SK-N-SH treated with all-trans-retinoic acid at 6 μM for 48 hours (cell line): ENCODE measurements around the gene DTX4.

Experiments used
- ATAC-seq: fragments of 200-7000 bp; cut with Tn5 transposase; 3 replicates; pipeline ENCODE4 v1.9.1; 2020; ENCODE audit warnings: mild to moderate bottlenecking, moderate library complexity
- ARNTL ChIP-seq: fragments of 450-650 bp; formaldehyde crosslinking; IDR thresholded peaks from 2 replicates; pipeline ENCODE4 v1.5.0; 2020; ENCODE audit warnings: low read depth, mild to moderate bottlenecking, moderate library complexity, borderline replicate concordance
- BACH2 ChIP-seq: fragments of 250-450 bp; sonication (Bioruptor Pico); IDR thresholded peaks from 2 replicates; pipeline ENCODE4 v1.9.0; 2021; ENCODE audit warnings: mild to moderate bottlenecking, borderline replicate concordance
- CSRNP3 ChIP-seq: fragments of 250-450 bp; sonication (Bioruptor Pico); IDR thresholded peaks from 2 replicates; pipeline ENCODE4 v1.5.1; 2021; ENCODE audit warnings: mild to moderate bottlenecking, moderate library complexity
- ESRRG ChIP-seq: fragments of 250-450 bp; sonication (Bioruptor Pico); IDR thresholded peaks from 2 replicates; pipeline ENCODE4 v1.6.1; 2021; ENCODE audit warnings: mild to moderate bottlenecking
- ISL1 ChIP-seq: fragments of 250-450 bp; sonication (Bioruptor Pico); IDR thresholded peaks from 2 replicates; pipeline ENCODE4 v2.1.2; 2022; ENCODE audit warnings: mild to moderate bottlenecking, moderate library complexity
- OSR1 ChIP-seq: fragments of 250-450 bp; sonication (Bioruptor Pico); IDR thresholded peaks from 2 replicates; pipeline ENCODE4 v1.8.0; 2022; ENCODE audit warnings: moderate library complexity, mild to moderate bottlenecking, inconsistent platforms
- PPARA ChIP-seq: fragments of 250-450 bp; sonication (Bioruptor Pico); IDR thresholded peaks from 2 replicates; pipeline ENCODE4 v1.5.0; 2020; ENCODE audit warnings: mild to moderate bottlenecking, borderline replicate concordance
- RARB ChIP-seq: fragments of 250-450 bp; sonication (Bioruptor Pico); IDR thresholded peaks from 2 replicates; pipeline ENCODE4 v1.8.0; 2021; ENCODE audit warnings: mild to moderate bottlenecking, moderate library complexity
- SNAI2 ChIP-seq: fragments of 250-450 bp; sonication (Bioruptor Pico); IDR thresholded peaks from 2 replicates; pipeline ENCODE4 v1.5.0; 2020; ENCODE audit warnings: mild to moderate bottlenecking, moderate library complexity
- TCF4 ChIP-seq: fragments of 250-450 bp; sonication (Bioruptor Pico); IDR thresholded peaks from 2 replicates; pipeline ENCODE4 v1.8.0; 2021; ENCODE audit warnings: mild to moderate bottlenecking, moderate library complexity, borderline replicate concordance
- TOX ChIP-seq: fragments of 250-450 bp; sonication (Bioruptor Pico); IDR thresholded peaks from 2 replicates; pipeline ENCODE4 v1.8.0; 2021; ENCODE audit warnings: mild to moderate bottlenecking, moderate library complexity, borderline replicate concordance
- ZC3H10 ChIP-seq: fragments of 250-450 bp; sonication (Bioruptor Pico); IDR thresholded peaks from 2 replicates; pipeline ENCODE4 v1.5.1; 2021; ENCODE audit warnings: mild to moderate bottlenecking, moderate library complexity
- ZFP3 ChIP-seq: fragments of 250-450 bp; sonication (Bioruptor Pico); IDR thresholded peaks from 2 replicates; pipeline ENCODE4 v1.5.0; 2020; ENCODE audit warnings: mild to moderate bottlenecking, moderate library complexity
- ZFP30 ChIP-seq: fragments of 450-650 bp; formaldehyde crosslinking; IDR thresholded peaks from 2 replicates; pipeline ENCODE4 v1.5.0; 2022; ENCODE audit warnings: mild to moderate bottlenecking, moderate library complexity
- ZNF565 ChIP-seq: fragments of 450-650 bp; formaldehyde crosslinking; conservative IDR thresholded peaks from 2 replicates; pipeline ENCODE4 v1.5.0; 2020; ENCODE audit warnings: low read depth, mild to moderate bottlenecking, moderate library complexity
- ZNF70 ChIP-seq: fragments of 450-650 bp; formaldehyde crosslinking; IDR thresholded peaks from 2 replicates; pipeline ENCODE4 v1.5.0; 2020; ENCODE audit warnings: mild to moderate bottlenecking, moderate library complexity
- ZNF8 ChIP-seq: fragments of 450-650 bp; formaldehyde crosslinking; IDR thresholded peaks from 2 replicates; pipeline ENCODE4 v1.5.0; 2020; ENCODE audit warnings: mild to moderate bottlenecking, moderate library complexity
- TF ChIP-seq, protein P1 (sequence below): fragments of 250-450 bp; sonication (Bioruptor Pico); IDR thresholded peaks from 2 replicates; pipeline ENCODE4 v1.5.1; 2020; ENCODE audit warnings: low read depth, mild to moderate bottlenecking, moderate library complexity
- TF ChIP-seq, protein P2 (sequence below): fragments of 250-450 bp; sonication (Bioruptor Pico); IDR thresholded peaks from 2 replicates; pipeline ENCODE4 v1.5.0; 2020; ENCODE audit warnings: mild to moderate bottlenecking, moderate library complexity

The DTX4 gene

DNA sequence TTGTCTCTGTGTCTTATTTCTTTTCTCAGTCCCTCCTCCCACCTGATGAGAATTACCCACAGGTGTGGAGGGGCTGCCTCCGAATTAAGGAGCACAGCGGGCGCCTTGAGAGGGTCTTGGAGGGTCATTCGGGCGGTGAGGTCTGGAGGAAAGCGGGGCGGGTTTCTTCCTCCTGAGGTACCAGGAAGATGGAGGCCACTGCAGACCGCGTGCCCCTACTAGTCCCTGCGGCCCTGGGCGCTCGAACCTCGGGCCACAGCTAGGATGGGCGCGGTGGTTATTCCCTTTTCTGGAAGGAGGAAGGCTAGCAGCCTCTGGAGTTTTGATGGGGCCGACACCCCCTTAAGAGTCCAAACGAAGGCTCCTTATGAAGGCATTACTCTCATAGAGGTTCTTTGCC, 34.7 kb upstream of the DTX4 start:
- ATAC-seq, result no peak
- TF ChIP-seq ZC3H10 (no peak), PPARA (CRISPR knock-in tag) (no peak), ZNF565 (CRISPR knock-in tag) (no peak), ARNTL (CRISPR knock-in tag) (no peak), CSRNP3 (CRISPR knock-in tag) (no peak), ISL1 (CRISPR knock-in tag) (no peak), ZFP3 (no peak), ZNF70 (no peak), ZNF8 (CRISPR knock-in tag) (no peak), TOX (CRISPR knock-in tag) (no peak), SNAI2 (CRISPR knock-in tag) (no peak), BACH2 (CRISPR knock-in tag) (no peak)
- TF ChIP-seq, protein P1, sequence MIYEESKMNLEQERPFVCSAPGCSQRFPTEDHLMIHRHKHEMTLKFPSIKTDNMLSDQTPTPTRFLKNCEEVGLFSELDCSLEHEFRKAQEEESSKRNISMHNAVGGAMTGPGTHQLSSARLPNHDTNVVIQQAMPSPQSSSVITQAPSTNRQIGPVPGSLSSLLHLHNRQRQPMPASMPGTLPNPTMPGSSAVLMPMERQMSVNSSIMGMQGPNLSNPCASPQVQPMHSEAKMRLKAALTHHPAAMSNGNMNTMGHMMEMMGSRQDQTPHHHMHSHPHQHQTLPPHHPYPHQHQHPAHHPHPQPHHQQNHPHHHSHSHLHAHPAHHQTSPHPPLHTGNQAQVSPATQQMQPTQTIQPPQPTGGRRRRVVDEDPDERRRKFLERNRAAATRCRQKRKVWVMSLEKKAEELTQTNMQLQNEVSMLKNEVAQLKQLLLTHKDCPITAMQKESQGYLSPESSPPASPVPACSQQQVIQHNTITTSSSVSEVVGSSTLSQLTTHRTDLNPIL (CRISPR knock-in tag), result no peak

DNA sequence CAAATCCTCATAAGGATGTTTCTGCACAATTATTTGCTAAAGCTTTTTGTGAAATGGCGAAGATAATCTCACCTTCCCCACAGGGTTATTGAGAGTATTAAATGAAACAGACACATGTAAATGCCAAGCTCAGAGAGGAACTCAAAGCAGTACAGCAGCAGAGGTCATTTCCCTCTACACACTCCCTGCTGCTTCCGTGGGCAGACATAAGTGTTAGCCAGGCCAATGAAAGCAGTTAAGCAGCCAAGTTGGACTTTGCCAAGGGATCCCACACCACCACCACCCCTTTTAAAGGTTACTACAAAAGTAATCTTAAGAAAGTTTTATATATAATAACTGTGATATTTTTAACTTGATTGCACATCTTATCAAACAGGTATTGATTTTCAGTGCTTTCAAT, 33.3 kb upstream of the DTX4 start:
- TF ChIP-seq RARB (no peak), ZFP30 (CRISPR knock-in tag) (no peak), OSR1 (no peak)
- ATAC-seq, result no peak

DNA sequence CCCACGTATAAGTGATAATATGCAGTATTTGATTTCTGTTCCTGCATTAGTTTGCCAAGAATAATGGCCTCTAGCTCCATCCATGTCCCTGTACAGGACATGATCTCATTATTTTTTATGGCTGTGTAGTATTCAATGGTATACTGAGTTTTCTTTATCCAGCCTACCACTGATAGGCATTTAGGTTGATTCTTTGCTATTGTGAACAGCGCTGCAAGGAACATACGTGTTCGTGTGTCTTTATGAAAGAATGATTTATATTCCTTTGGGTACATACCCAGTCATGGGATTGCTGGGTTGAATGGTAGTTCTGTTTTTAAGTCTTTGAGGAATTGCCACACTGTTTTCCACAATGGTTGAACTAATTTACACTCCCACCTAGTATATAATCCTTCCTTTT, 30.7 kb upstream of the DTX4 start:
- TF ChIP-seq, protein P1 (CRISPR knock-in tag), result no peak
- no peak for TF ChIP-seq BACH2 (CRISPR knock-in tag)
- no peak for TF ChIP-seq OSR1
- TF ChIP-seq ZNF8 (CRISPR knock-in tag), result no peak
- no peak for TF ChIP-seq ZFP30 (CRISPR knock-in tag)
- TF ChIP-seq, protein P2, sequence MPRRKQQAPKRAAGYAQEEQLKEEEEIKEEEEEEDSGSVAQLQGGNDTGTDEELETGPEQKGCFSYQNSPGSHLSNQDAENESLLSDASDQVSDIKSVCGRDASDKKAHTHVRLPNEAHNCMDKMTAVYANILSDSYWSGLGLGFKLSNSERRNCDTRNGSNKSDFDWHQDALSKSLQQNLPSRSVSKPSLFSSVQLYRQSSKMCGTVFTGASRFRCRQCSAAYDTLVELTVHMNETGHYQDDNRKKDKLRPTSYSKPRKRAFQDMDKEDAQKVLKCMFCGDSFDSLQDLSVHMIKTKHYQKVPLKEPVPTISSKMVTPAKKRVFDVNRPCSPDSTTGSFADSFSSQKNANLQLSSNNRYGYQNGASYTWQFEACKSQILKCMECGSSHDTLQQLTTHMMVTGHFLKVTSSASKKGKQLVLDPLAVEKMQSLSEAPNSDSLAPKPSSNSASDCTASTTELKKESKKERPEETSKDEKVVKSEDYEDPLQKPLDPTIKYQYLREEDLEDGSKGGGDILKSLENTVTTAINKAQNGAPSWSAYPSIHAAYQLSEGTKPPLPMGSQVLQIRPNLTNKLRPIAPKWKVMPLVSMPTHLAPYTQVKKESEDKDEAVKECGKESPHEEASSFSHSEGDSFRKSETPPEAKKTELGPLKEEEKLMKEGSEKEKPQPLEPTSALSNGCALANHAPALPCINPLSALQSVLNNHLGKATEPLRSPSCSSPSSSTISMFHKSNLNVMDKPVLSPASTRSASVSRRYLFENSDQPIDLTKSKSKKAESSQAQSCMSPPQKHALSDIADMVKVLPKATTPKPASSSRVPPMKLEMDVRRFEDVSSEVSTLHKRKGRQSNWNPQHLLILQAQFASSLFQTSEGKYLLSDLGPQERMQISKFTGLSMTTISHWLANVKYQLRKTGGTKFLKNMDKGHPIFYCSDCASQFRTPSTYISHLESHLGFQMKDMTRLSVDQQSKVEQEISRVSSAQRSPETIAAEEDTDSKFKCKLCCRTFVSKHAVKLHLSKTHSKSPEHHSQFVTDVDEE, result no peak
- ATAC-seq, result no peak

DNA sequence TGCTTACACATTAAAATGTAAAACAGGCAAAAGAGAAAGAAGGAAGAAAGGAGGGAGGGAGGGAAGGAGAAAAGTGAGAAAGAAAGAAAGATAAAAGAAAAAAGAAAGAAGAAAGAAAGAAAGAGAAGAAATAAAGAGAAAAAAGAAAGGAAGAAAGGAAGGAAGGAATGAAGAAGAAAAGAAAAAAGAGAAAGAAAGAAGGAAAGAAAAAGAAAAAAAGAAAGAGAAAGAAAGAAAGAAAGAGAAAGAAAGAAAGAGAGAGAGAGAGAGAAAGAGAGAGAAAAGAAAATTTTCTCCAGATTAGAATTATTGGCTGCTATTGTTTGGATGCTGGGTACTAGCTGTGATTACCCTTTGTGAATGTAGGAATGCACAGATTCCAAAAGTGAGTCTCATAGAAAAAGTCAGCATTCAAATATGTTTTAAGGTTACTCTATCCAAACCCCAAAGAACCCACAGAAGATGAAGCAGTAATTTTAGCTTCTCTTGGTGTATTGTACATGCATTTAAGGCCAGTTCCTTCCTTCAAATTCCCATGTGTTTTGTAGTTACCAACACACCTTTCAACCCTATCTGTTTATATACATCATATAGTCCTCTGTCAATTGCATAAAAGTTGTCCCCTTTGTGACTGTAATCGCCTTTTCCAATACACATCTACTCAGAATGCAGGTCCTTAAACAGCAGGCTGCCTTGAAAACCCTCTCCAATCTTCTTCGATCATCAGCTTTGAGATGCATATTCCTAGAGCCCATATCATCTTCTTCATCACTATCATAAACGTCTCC, 30.1 kb upstream of the DTX4 start:
- peak; percentile 33 for ATAC-seq
- TF ChIP-seq ESRRG, result no peak
- TF ChIP-seq ZNF70, result no peak
- no peak for TF ChIP-seq TOX (CRISPR knock-in tag)
- TF ChIP-seq ZFP30 (CRISPR knock-in tag), result no peak

GRCh38 chr11:59142530-59143507, 29.1 kb upstream of the DTX4 start, which contains the start of gene FAM111A:
TSS of gene FAM111A (plus strand) at chr11:59142856. CDS start at chr11:59148873, 6,017 bp downstream.
- TF ChIP-seq SNAI2 (CRISPR knock-in tag) (0 out of 2 replicates have a peak, but pooled peaks have one; percentile 62), ZNF70 (no peak), ZNF8 (CRISPR knock-in tag) (no peak), TCF4 (CRISPR knock-in tag) (no peak)
- TF ChIP-seq, all 23 proteins: peak for 1
- ATAC-seq, result peak; percentile 95
